Thymus (tissue), 11 donors: ENCODE measurements around the gene SPIRE1. TPM values are rescaled to one million over a fixed set of nuclear protein-coding genes. Genes with fewer than 3 reads are reported as not detected.
A peak's percentile ranks its signal among the peaks of the same experiment; 100 is the strongest.
"Not testable (repeated sequence)": the region's sequence is repeated elsewhere in the genome, so short reads cannot be mapped to it uniquely, and the experiment has no call there.

Source experiments
- DNase-seq, 9 donors: peaks; one replicate each; pipeline ENCODE4 v3.0.0-alpha.2; 2013; ENCODE audit warnings: low spot score in 9 of 9, low read depth in 6 of 9, missing footprints in 1 of 9
- H3K27ac ChIP-seq, 2 donors: one replicate each; pipeline ENCODE4 v1.5.1; 2013; ENCODE audit warnings: control low read depth in 1 of 2, low read depth in 1 of 2, low read length in 1 of 2, mild to moderate bottlenecking in 1 of 2, moderate library complexity in 1 of 2
- H3K27me3 ChIP-seq, 2 donors: one replicate each; pipeline ENCODE4 v1.5.1; 2013; ENCODE audit warnings: low read length in 1 of 2; ENCODE audit not compliant: control insufficient read depth in 2 of 2, insufficient read depth in 1 of 2
- H3K36me3 ChIP-seq, 2 donors: one replicate each; pipeline ENCODE4 v1.5.1; 2013; ENCODE audit warnings: low read length in 1 of 2, mild to moderate bottlenecking in 1 of 2, moderate library complexity in 1 of 2; ENCODE audit not compliant: control insufficient read depth in 2 of 2, insufficient read depth in 2 of 2
- H3K4me1 ChIP-seq, 2 donors: one replicate each; pipeline ENCODE4 v1.5.1; 2013; ENCODE audit warnings: low read length in 2 of 2; ENCODE audit not compliant: control insufficient read depth in 2 of 2, insufficient read depth in 2 of 2
- H3K4me3 ChIP-seq, 2 donors: one replicate each; pipeline ENCODE4 v1.5.1; 2013; ENCODE audit warnings: low read length in 2 of 2, control low read depth in 1 of 2, mild to moderate bottlenecking in 1 of 2
- H3K9me3 ChIP-seq, 2 donors: one replicate each; pipeline ENCODE4 v1.5.1; 2013; ENCODE audit warnings: low read length in 1 of 2, mild to moderate bottlenecking in 1 of 2; ENCODE audit not compliant: control insufficient read depth in 2 of 2, insufficient read depth in 1 of 2
- WGBS: extraction: QIAGEN DNeasy Blood & Tissue Kit; methylation state at CpG from one replicate; pipeline ENCODE4 v1.1.7; 2013; 5-methylcytosine and 5-hydroxymethylcytosine counted together
- polyA plus RNA-seq: library from polyadenylated mRNA; stranded (reverse); fragments of 200-250 nt; gene quantifications from one replicate; pipeline ENCODE4 v1.2.3, GENCODE V29; 2013
- total RNA-seq: library from RNA; stranded (reverse); fragments of 120-200 nt; gene quantifications from one replicate; pipeline ENCODE4 v1.2.4, GENCODE V29; 2013
- donor health status: healthy.

SPIRE1 gene
- total and polyA plus RNA-seq, 2 donors, result 6.2 to 7.6 TPM

DNA sequence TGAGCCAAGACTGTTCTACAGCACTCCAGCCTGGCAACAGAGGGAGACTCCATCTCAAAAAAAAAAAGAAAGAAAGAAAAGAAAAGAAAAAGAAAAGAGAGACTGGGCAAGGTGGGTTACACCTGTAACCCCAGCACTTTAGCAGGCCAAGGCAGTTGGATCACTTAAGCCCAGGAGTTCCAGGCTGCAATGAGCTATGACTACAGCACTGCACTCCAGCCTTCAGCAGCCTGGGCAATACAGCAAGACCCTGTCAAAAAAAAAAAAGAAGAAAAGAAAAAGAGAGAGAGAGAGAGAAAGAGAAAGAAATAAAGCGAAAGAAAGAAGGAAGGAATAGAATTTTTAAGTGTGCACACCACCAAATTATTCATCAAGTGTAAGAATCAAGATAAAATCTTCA is 2.9 kb downstream of the SPIRE1 start:
- H3K27me3 ChIP-seq, result peaks cover 27 to 38% of the 10 kb centered on the region in 2 donors
- no peaks in the 10 kb centered on the region for H3K36me3 ChIP-seq
- WGBS, result 100% methylated on average over 1 of the region's 1 CpG
- H3K4me1 ChIP-seq, result peaks cover 0 to 4% of the 10 kb centered on the region in 2 donors
- DNase-seq, result no peak
- H3K27ac ChIP-seq, result no peak overlapping the region
- H3K4me3 ChIP-seq, result no peak overlapping the region
- no peaks in the 10 kb centered on the region for H3K9me3 ChIP-seq

DNA sequence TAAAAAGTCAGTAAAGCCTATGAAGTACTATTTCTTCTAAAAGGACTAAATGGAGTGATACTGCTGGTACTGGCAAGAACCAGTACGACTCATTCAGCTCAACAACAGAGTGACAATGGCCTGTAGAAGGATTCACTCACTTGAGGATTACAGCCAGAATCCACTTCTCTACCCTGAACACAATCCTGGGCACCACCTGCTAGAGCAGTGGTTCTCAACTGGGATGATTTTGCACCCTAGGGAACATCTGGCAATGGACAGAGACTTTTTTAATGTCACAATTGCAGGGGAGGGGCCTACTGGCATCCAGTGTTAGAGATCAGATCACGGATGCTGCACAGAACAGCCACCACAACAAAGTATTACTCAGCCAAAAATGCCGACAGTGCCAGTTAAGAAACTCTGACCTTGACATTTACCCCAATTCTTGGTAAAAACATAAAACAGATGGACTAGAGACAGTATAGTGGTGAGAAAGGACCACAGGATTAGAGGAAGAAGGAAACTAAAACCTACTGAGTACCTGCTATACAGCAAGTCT is 5.0 kb downstream of the SPIRE1 start:
- peaks cover 0 to 4% of the 10 kb centered on the region in 2 donors for H3K4me1 ChIP-seq
- H3K9me3 ChIP-seq, result no peaks in the 10 kb centered on the region
- DNase-seq, result peak in 1 of 9 donors; percentile 47
- H3K27me3 ChIP-seq, result peaks cover 12 to 20% of the 10 kb centered on the region in 2 donors
- 49% methylated on average over 3 of the region's 3 CpGs for WGBS
- no peak overlapping the region for H3K27ac ChIP-seq
- no peaks in the 10 kb centered on the region for H3K36me3 ChIP-seq
- no peak overlapping the region for H3K4me3 ChIP-seq

DNA sequence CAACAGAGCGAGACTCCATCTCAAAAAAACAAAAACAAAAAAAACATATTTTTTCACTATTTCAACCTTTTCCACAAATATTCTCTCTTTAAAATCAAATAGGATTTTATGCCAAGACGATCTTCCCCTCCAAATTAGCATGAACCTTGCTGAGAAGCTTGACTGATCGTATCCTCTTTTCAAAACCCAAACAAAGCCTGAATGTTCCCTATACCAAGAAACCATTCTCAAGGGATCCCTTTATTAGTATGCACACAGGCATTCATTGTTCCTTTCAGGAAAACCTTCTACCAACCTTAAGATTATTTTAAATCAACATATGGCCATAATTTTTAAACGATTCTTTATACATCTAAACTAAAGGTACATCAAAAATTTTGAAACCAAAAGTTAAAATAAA is 6.3 kb downstream of the SPIRE1 start:
- Histone ChIP-seq H3K4me3 (no peak overlapping the region), H3K27me3 (peaks cover 3 to 11% of the 10 kb centered on the region in 2 donors), H3K36me3 (no peaks in the 10 kb centered on the region), H3K9me3 (no peaks in the 10 kb centered on the region), H3K27ac (no peak overlapping the region), H3K4me1 (peaks cover 0 to 4% of the 10 kb centered on the region in 2 donors)
- no peak for DNase-seq
- WGBS, result 88% methylated on average over 4 of the region's 4 CpGs

DNA sequence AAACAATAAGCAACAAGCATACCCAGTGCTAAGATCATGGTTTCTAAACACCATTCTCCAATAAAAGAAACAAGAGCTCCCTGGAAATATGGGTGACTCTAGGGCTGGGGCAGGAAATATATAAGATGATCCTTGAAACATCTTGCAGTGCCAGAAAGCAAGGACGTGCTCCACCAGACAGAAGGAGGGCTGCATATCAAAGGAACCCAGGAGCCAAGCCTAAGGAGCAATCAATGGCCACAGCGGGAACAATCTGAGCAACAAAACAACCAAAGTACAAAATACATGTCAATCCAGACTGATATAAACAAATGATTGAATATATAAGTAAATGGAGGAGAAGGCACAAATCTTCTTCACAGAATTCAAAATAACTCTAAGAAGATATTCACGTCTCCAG is 10.1 kb downstream of the SPIRE1 start:
- peaks cover 0 to under 1% of the 10 kb centered on the region in 2 donors for H3K4me1 ChIP-seq
- no peaks in the 10 kb centered on the region for H3K27me3 ChIP-seq
- H3K36me3 ChIP-seq, result no peaks in the 10 kb centered on the region
- H3K27ac ChIP-seq, result no peak overlapping the region
- H3K4me3 ChIP-seq, result no peak overlapping the region
- no peak for DNase-seq
- H3K9me3 ChIP-seq, result no peaks in the 10 kb centered on the region
- 95% methylated on average over 3 of the region's 3 CpGs for WGBS

DNA sequence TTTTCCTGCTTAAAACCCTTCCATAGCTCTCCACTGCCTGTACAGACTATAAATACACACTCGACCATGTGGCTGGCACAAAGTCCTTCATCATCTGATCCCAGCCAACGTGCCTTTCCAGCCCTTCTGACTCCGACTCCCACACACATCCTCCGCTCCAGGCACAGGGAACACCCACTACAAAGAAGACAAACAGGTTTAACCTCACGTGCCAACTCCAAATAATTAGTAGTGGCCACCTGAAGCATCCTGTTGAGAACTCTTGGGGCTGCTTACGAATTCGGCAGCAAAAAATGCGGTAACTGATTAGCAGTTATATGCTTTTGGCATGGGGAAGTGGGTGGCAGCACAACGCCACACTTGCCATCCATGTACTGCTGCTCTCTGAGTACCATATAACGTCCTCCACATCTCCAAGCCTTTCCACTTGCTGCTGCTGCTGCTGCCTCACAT is 12.1 kb downstream of the SPIRE1 start:
- Histone ChIP-seq H3K4me3 (no peak overlapping the region), H3K27me3 (no peaks in the 10 kb centered on the region), H3K9me3 (no peaks in the 10 kb centered on the region), H3K36me3 (no peaks in the 10 kb centered on the region), H3K27ac (no peak overlapping the region), H3K4me1 (no peaks in the 10 kb centered on the region)
- DNase-seq, result no peak
- WGBS, result 97% methylated on average over 10 of the region's 10 CpGs

DNA sequence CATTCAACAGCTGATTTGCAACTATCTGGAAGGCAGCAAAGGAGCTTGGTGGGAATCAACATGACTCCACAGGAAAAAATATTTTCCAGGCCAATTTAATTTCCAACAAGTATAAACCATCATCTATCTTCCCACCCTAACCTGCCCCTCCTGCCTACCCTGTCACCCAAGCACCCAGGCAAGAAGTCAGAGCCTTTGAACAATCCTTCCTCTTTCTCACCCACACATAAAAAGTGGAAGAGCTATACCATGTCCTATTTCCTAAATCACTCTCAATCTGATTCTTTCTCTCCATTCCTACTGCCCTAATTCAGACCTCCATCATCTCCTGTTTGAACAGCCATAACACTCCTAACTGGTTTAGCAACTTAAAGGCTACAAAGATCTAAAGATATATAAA is 12.7 kb downstream of the SPIRE1 start:
- H3K9me3 ChIP-seq, result no peaks in the 10 kb centered on the region
- no peaks in the 10 kb centered on the region for H3K27me3 ChIP-seq
- H3K4me3 ChIP-seq, result no peak overlapping the region
- no peaks in the 10 kb centered on the region for H3K36me3 ChIP-seq
- no peaks in the 10 kb centered on the region for H3K4me1 ChIP-seq
- no peak for DNase-seq
- H3K27ac ChIP-seq, result no peak overlapping the region

DNA sequence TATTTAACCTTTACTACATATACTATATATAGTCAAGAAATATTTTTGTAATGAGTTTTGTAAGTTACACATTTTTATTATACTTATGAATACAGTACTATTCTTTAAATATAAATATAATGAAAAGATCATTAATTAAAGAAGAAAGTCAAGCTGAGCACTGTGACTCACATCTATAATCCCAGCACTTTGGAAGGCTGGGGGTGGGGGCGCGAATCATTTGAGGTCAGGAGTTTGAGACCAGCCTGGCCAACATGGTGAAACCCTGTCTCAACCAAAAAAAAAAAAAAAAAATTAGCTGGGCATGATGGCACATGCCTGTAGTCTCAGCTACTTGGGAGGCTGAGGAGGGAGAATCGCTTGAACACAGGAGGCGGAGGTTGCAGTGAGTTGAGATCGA is 14.2 kb downstream of the SPIRE1 start:
- DNase-seq, H3K27me3 ChIP-seq, H3K4me3 ChIP-seq, H3K27ac ChIP-seq, H3K36me3 ChIP-seq, H3K4me1 ChIP-seq, H3K9me3 ChIP-seq: not testable (repeated sequence)
- 99% methylated on average over 5 of the region's 5 CpGs for WGBS

DNA sequence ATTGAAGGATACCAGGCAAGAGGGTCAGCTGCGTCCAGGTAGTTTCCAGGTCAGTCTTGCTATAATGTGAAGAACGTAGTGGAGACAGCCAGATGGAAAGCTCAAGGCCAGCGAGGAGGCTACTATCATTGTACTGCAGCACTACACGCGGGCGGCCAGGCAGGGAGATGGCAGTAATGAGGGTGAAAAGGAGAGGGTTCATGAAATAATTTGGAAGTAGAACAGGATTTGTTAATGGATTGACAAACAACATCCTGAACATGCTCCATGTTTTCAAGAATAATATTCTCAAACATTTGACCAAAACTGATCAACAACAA is 17.1 kb downstream of the SPIRE1 start:
- no peak overlapping the region for H3K27ac ChIP-seq
- no peaks in the 10 kb centered on the region for H3K4me1 ChIP-seq
- no peaks in the 10 kb centered on the region for H3K36me3 ChIP-seq
- H3K27me3 ChIP-seq, result no peaks in the 10 kb centered on the region
- H3K4me3 ChIP-seq, result no peak overlapping the region
- 98% methylated on average over 6 of the region's 6 CpGs for WGBS
- H3K9me3 ChIP-seq, result no peaks in the 10 kb centered on the region
- DNase-seq, result no peak

DNA sequence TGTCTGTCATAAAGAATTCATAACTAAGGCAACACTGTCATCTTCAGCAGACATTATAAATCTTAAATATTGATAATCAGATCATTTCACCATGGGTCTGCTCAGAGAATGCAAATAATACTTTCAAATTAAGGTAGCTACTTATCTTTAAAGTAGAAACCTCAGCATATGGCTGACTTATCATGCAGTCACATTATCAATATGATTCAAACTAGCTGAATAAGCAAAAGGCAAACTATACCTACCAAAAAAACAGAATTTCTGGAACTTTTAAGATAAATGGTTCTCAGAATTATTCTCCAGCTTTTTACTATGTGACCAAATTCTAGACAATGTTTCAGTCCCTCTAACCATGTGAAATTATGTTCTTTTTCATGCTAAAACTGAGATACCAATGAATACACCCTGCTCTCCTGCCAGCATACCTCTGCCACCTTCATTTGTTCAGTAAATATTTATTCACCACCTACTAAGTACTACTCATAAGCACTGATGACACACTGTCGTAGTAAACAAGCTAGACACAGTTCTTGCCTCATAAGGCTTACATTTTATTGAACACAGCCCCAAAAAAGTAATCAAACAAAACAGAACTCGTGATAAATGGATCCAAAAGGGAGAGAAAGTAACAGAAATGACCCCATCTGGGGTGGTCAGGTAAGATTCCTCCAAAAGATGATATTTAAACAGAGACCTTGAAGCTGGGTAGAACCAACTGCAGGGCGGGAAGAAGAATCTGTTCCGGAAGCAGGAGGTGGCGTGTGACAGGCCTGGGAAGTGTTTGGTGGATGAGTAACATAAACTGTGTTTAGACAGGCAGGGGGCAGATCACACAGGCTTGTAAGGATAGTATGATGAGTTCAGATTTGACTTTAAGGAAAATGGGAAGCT is 17.7 kb downstream of the SPIRE1 start:
- Histone ChIP-seq H3K27ac (no peak overlapping the region), H3K27me3 (no peaks in the 10 kb centered on the region), H3K4me3 (no peak overlapping the region), H3K4me1 (no peaks in the 10 kb centered on the region), H3K36me3 (no peaks in the 10 kb centered on the region), H3K9me3 (no peaks in the 10 kb centered on the region)
- no peak for DNase-seq
- WGBS, result 96% methylated on average over 5 of the region's 5 CpGs
